ENCODE results near the gene FNDC5.

The FNDC5 gene

GRCh38 chr1:32863218-32863880 is 7.4 kb downstream of the FNDC5 start:
- Histone ChIP-seq H3K79me2 (ENCODE audit: control insufficient read depth, insufficient read depth, low read length, unreplicated experiment) (no peaks in the 10 kb centered on the region), H2AFZ (ENCODE audit: low read length, unreplicated experiment) (no peak overlapping the region), H3K27me3 (ENCODE audit: insufficient read depth, low read length) (no peaks in the 10 kb centered on the region), H3K36me3 (ENCODE audit: insufficient read depth, low read length) (0 out of 2 replicates have a peak, but pooled peaks cover 3% of the 10 kb centered on the region), H3K27ac (ENCODE audit: low read depth, low read length) (no peak overlapping the region), H3K4me1 (ENCODE audit: control insufficient read depth, insufficient read depth, low read length, unreplicated experiment) (peaks cover 10% of the 10 kb centered on the region), H3K4me3 (ENCODE audit: low read depth, low read length) (no peak overlapping the region)

- Histone ChIP-seq H3K27ac (ENCODE audit: low read depth, low read length) (no peak overlapping the region), H3K79me2 (ENCODE audit: control insufficient read depth, insufficient read depth, low read length, unreplicated experiment) (no peaks in the 10 kb centered on the region), H3K4me3 (ENCODE audit: low read depth, low read length) (no peak overlapping the region), H2AFZ (ENCODE audit: low read length, unreplicated experiment) (no peak overlapping the region), H3K27me3 (ENCODE audit: insufficient read depth, low read length) (no peaks in the 10 kb centered on the region), H3K4me1 (ENCODE audit: control insufficient read depth, insufficient read depth, low read length, unreplicated experiment) (peaks cover 10% of the 10 kb centered on the region), H3K36me3 (ENCODE audit: insufficient read depth, low read length) (0 out of 2 replicates have a peak, but pooled peaks cover 10% of the 10 kb centered on the region)
These were observed 8.6 kb downstream of the FNDC5 start for GRCh38 chr1:32861904-32862695.

GRCh38 chr1:32860566-32860965 is 10.1 kb downstream of the FNDC5 start:
- Histone ChIP-seq H3K36me3 (ENCODE audit: insufficient read depth, low read length) (0 out of 2 replicates have a peak, but pooled peaks cover 14% of the 10 kb centered on the region), H3K27ac (ENCODE audit: low read depth, low read length) (no peak overlapping the region), H3K4me1 (ENCODE audit: control insufficient read depth, insufficient read depth, low read length, unreplicated experiment) (peaks cover 10% of the 10 kb centered on the region), H3K27me3 (ENCODE audit: insufficient read depth, low read length) (no peaks in the 10 kb centered on the region), H2AFZ (ENCODE audit: low read length, unreplicated experiment) (no peak overlapping the region), H3K4me3 (ENCODE audit: low read depth, low read length) (no peak overlapping the region), H3K79me2 (ENCODE audit: control insufficient read depth, insufficient read depth, low read length, unreplicated experiment) (no peaks in the 10 kb centered on the region)

- H3K79me2 ChIP-seq (ENCODE audit: control insufficient read depth, insufficient read depth, low read length, unreplicated experiment) = no peaks in the 10 kb centered on the region
These were observed 10.8 kb downstream of the FNDC5 start for GRCh38 chr1:32859915-32860314.

GRCh38 chr1:32858791-32859190 is 11.9 kb downstream of the FNDC5 start:
- Histone ChIP-seq H3K79me2 (ENCODE audit: control insufficient read depth, insufficient read depth, low read length, unreplicated experiment) (no peaks in the 10 kb centered on the region), H3K27me3 (ENCODE audit: insufficient read depth, low read length) (no peaks in the 10 kb centered on the region), H3K27ac (ENCODE audit: low read depth, low read length) (no peak overlapping the region), H3K4me1 (ENCODE audit: control insufficient read depth, insufficient read depth, low read length, unreplicated experiment) (peaks cover 10% of the 10 kb centered on the region), H3K36me3 (ENCODE audit: insufficient read depth, low read length) (0 out of 2 replicates have a peak, but pooled peaks cover 14% of the 10 kb centered on the region), H3K4me3 (ENCODE audit: low read depth, low read length) (no peak overlapping the region), H2AFZ (ENCODE audit: low read length, unreplicated experiment) (no peak overlapping the region)

More at GRCh38 chr1:32859915-32860314, 10.8 kb downstream of the FNDC5 start:
- Histone ChIP-seq H3K4me1 (ENCODE audit: control insufficient read depth, insufficient read depth, low read length, unreplicated experiment) (peaks cover 10% of the 10 kb centered on the region), H3K4me3 (ENCODE audit: low read depth, low read length) (no peak overlapping the region), H3K36me3 (ENCODE audit: insufficient read depth, low read length) (0 out of 2 replicates have a peak, but pooled peaks cover 14% of the 10 kb centered on the region), H3K27ac (ENCODE audit: low read depth, low read length) (no peak overlapping the region), H2AFZ (ENCODE audit: low read length, unreplicated experiment) (no peak overlapping the region), H3K27me3 (ENCODE audit: insufficient read depth, low read length) (no peaks in the 10 kb centered on the region)

GRCh38 chr1:32858136-32858535 is 12.6 kb downstream of the FNDC5 start:
- no peaks in the 10 kb centered on the region for H3K79me2 ChIP-seq (ENCODE audit: control insufficient read depth, insufficient read depth, low read length, unreplicated experiment)
- no peak overlapping the region for H3K27ac ChIP-seq (ENCODE audit: low read depth, low read length)
- H2AFZ ChIP-seq (ENCODE audit: low read length, unreplicated experiment) = no peak overlapping the region
- H3K36me3 ChIP-seq (ENCODE audit: insufficient read depth, low read length) = 0 out of 2 replicates have a peak, but pooled peaks cover 14% of the 10 kb centered on the region
- H3K4me3 ChIP-seq (ENCODE audit: low read depth, low read length) = no peak overlapping the region
- H3K27me3 ChIP-seq (ENCODE audit: insufficient read depth, low read length) = no peaks in the 10 kb centered on the region
- peaks cover 10% of the 10 kb centered on the region for H3K4me1 ChIP-seq (ENCODE audit: control insufficient read depth, insufficient read depth, low read length, unreplicated experiment)

- H3K36me3 ChIP-seq (ENCODE audit: insufficient read depth, low read length) = 0 out of 2 replicates have a peak, but pooled peaks cover 14% of the 10 kb centered on the region
- H2AFZ ChIP-seq (ENCODE audit: low read length, unreplicated experiment) = no peak overlapping the region
- no peak overlapping the region for H3K27ac ChIP-seq (ENCODE audit: low read depth, low read length)
- no peaks in the 10 kb centered on the region for H3K79me2 ChIP-seq (ENCODE audit: control insufficient read depth, insufficient read depth, low read length, unreplicated experiment)
- H3K4me3 ChIP-seq (ENCODE audit: low read depth, low read length) = no peak overlapping the region
- no peaks in the 10 kb centered on the region for H3K27me3 ChIP-seq (ENCODE audit: insufficient read depth, low read length)
- peaks cover 1% of the 10 kb centered on the region for H3K4me1 ChIP-seq (ENCODE audit: control insufficient read depth, insufficient read depth, low read length, unreplicated experiment)
These were observed 14.7 kb downstream of the FNDC5 start for GRCh38 chr1:32855861-32856617.

GRCh38 chr1:32848354-32849063 is 22.2 kb downstream of the FNDC5 start:
- Histone ChIP-seq H3K27ac (ENCODE audit: low read depth, low read length) (no peak overlapping the region), H3K27me3 (ENCODE audit: insufficient read depth, low read length) (no peaks in the 10 kb centered on the region), H2AFZ (ENCODE audit: low read length, unreplicated experiment) (no peak overlapping the region), H3K4me3 (ENCODE audit: low read depth, low read length) (no peak overlapping the region), H3K4me1 (ENCODE audit: control insufficient read depth, insufficient read depth, low read length, unreplicated experiment) (no peaks in the 10 kb centered on the region), H3K79me2 (ENCODE audit: control insufficient read depth, insufficient read depth, low read length, unreplicated experiment) (no peaks in the 10 kb centered on the region), H3K36me3 (ENCODE audit: insufficient read depth, low read length) (peaks cover 15% of the 10 kb centered on the region)

- H3K27ac ChIP-seq (ENCODE audit: low read depth, low read length) = no peak overlapping the region
- H3K4me1 ChIP-seq (ENCODE audit: control insufficient read depth, insufficient read depth, low read length, unreplicated experiment) = no peaks in the 10 kb centered on the region
- no peaks in the 10 kb centered on the region for H3K27me3 ChIP-seq (ENCODE audit: insufficient read depth, low read length)
- no peak overlapping the region for H2AFZ ChIP-seq (ENCODE audit: low read length, unreplicated experiment)
- no peaks in the 10 kb centered on the region for H3K79me2 ChIP-seq (ENCODE audit: control insufficient read depth, insufficient read depth, low read length, unreplicated experiment)
- H3K36me3 ChIP-seq (ENCODE audit: insufficient read depth, low read length) = peaks cover 43% of the 10 kb centered on the region
- no peak overlapping the region for H3K4me3 ChIP-seq (ENCODE audit: low read depth, low read length)
These were observed 38.8 kb downstream of the FNDC5 start for GRCh38 chr1:32831878-32832277.
